ENCODE measurements around the gene TRAF7.
A peak's percentile ranks its signal among the peaks of the same experiment; 100 is the strongest.
"Not testable (repeated sequence)": the region's sequence is repeated elsewhere in the genome, so short reads cannot be mapped to it uniquely, and the experiment has no call there.

Gene TRAF7

DNA sequence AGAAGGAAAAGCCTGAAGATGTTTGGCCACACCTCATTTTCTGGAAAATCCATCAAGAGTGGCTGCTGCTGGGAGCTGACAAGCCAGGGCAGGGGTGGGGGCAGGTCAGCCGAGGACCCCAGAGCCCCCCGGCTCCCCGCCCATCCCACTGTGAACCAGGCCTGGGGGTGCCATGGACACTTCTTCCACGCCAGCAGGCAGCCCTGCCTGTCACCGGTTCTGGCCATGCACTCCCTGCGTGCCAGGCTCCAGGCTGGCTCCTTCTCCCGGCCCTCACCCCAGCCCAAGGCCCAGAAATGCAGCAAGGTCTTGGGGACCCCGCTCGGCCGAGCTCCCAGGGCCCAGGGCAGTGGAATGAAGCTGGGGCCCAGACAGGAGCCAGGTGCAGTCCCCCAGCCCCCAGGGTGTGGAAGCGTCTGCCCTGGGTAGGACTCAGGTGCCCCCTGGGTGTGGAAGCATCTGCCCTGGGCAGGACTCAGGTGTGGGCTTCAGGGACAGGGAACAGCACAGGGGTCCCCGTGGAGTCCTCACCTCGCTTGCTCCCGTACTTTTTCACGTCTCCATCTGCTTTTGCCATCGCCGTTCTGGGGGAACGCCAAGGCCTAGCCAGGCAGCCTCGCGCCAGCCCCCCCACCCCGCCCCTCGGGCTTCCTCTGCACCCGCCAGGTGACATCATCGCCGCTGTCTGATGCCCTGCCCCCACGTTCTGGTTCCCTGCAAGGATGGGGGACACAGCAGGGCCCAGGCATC lies 32.5 kb upstream of the TRAF7 start:
- DNase-seq: not testable (repeated sequence)

DNA sequence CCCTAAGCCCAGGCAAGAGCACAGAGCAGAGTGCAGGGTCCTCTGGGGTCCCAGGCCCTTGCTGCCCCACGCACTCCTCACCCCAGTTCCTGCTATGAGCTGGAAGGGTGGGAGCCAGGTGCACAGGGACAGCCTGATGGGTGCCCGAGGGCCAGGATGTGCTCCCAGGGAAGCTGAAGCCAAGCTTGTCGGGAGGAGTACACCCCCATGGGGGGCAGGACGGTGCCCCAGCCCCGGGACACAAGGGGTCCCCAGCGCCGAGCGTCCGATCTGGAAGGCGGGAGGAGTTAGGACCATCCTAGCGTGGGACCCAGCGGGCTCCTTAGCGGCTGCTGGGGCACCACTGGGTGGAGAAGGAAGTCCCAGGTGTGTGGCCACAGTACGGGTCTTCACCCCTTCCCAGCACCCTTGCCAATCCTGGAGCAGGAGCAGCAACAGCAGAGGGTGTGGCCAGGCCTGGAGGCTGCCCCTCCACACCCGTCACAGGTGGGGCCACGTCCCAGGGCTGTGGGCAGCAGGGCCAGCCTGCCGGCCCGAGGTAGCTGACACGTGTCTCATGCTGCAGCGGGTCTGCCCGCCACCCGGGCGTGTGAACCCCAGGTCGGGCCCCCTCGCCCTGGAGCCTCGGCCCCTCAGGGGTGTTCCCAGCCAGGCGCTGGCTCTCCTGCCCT lies 31.7 kb upstream of the TRAF7 start:
- DNase-seq: not testable (repeated sequence)

DNA sequence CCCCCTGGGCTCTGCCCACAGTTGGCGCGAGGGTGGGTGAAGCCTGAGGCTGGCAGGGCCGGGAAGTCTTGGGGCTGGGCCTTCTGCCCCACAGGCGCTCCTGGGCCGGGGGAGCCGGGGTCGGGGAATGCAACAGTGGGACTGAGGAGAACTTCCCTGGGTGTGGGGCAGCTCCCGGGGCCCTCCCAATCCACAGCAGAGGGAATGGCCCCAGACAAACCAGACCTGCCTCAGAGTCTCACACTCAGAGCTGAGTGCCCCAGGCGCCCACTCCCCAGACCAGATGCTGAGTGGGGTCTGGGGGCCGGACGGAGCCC lies 31.2 kb upstream of the TRAF7 start:
- not testable (repeated sequence) for DNase-seq

DNA sequence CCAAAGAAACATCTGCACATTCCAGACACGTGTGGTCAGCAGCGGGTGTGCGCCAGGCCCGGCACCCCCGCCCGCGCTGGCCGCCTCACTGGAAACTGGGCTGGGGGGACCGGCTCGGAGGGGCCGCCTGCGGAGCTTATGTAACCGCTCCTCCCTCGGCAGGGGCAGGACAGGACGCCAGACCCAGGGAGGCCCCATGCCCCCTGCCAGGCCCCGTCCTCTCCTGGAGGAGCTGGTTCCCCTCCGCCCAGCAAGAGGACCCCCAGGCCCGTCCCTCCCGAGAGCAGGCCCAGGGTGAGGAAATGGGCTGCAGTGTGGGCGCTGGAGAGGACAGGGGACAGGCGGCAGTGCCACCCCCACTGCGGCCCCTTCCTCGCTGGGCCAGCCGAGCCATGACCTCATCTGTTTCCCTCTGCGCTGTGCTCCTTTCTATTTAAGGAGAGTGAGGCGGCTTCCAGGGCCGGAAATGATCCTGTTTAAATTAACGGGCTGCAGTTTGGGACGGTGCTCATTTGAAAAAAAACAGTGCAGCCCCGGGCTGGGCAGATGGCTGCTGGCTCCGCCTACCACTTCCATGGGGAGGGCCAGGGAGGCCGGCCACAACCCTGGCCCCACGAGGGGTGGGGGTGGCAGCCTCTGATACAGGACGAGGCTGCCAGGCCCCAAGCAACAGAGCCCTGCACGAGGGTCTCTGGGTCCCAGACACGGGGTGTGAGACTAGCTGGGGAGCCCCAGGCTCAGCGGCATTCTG lies 30.7 kb upstream of the TRAF7 start:
- peak; percentile 44 for DNase-seq

DNA sequence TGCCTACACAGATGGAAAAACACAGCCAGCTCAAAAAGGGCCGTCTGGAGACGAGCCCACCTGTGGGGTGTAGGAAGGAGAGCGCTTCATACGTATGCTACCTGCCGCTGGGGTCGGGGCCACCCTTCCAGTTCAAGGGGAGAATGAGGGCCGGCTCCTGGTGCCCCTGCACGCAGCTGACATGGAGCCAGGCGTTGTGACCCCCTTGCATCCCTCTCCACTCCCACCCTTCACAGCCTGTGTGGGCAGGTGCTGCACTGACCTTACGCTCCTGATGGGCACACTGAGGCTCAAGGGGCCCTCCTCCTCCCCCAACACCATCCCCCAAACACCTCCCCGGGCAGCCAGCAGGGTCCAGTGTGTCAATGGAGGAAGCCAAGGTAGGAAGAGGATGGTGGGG lies 30.0 kb upstream of the TRAF7 start:
- not testable (repeated sequence) for DNase-seq

DNA sequence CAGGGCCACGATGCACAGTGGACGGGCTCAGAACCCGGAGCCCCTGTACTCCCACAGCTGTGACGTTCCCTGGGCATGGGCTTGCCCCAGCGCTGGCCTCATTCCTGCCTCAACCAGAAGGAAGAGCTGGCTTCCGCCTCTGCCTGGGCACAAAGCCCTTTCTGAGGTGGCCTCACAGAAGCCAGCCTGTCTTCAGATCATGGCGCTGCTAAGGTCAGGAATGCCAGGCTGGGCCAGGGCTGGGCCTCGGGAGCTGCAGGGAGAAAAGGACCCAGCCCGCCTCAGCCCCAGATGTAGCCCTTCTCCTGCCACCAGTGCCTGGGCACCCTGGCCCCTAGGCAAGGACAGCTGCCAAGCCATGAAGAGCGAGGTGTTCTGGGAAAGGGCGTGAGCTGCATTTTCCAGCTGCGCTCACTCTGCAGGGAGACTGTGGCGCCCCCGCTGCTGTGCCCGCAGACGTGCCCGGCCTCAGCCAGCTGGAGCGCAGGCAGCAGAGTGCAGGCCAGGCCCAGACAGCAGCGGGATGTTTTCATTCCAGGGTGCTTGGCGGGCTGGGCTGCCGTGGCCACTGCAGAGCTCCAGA lies 29.3 kb upstream of the TRAF7 start:
- not testable (repeated sequence) for DNase-seq

DNA sequence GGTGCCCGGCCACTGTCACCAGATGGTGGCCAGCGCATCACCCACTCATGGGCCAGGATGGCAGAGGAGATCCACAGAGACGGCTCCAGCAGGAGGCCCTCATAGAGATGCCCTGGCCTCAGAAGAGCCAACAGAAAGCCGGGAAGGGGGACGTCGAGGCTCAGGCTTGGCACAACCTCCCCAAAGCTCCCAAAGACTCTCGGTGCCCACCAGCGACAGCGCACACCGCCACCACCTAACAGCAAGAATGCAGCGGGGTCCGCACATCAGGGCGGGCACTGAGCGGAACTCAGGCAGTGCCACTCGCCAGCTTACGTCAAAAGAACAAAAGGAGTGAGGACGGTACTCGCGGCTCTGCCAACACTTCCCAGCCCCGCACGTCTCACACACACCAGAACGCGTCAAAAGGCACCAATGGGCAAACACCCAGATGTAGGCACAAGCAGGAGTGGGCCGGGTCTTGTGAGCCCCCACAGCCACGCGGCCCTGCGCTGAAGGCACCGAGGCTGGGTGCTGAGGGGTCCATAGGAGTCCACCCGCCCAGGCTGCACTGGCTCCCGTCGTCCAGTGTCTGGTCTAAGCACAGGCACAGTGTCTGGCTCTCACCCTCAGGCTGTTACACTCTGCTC lies 28.5 kb upstream of the TRAF7 start:
- DNase-seq: not testable (repeated sequence)

DNA sequence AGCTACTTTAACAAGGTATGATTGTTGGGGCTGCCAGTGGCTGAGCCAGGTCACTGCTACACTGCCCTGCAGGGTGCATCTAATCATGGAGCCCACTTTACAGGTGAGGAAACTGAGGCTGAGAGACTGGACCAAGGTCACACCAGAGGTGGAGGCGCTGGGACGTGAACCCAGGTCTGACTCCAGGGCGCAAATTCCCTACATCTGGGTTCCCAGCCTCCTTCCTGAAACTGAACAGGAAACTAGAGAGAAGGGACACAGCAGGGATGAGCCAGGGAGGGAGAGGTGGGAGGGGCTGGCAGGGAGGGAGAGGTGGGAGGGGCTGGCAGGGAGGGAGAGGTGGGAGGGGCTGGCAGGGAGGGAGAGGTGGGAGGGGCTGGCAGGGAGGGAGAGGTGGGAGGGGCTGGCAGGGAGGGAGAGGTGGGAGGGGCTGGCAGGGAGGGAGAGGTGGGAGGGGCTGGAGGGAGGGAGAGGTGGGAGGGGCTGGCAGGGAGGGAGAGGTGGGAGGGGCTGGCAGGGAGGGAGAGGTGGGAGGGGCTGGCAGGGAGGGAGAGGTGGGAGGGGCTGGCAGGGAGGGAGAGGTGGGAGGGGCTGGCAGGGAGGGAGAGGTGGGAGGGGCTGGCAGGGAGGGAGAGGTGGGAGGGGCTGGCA lies 27.8 kb upstream of the TRAF7 start:
- not testable (repeated sequence) for DNase-seq

DNA sequence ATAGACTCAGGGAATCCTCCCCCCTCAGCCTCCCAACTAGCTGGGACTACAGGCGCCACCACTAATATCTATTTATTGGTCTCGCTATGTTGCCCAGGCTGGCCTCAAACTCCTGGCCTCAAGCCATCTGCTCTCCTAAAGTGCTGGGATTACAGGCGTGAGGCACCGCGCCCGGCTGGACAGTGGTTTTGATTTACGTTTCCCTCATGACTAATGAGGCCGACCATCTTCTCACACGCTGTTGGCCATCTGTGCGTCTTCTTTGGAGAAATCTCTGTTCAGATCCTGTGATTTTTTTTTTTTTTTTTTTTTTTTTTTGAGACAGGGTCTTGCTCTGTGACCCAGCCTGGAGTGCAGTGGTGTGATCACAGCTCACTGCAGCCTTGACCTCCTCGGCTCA lies 26.3 kb upstream of the TRAF7 start:
- peak; percentile 36 for DNase-seq

DNA sequence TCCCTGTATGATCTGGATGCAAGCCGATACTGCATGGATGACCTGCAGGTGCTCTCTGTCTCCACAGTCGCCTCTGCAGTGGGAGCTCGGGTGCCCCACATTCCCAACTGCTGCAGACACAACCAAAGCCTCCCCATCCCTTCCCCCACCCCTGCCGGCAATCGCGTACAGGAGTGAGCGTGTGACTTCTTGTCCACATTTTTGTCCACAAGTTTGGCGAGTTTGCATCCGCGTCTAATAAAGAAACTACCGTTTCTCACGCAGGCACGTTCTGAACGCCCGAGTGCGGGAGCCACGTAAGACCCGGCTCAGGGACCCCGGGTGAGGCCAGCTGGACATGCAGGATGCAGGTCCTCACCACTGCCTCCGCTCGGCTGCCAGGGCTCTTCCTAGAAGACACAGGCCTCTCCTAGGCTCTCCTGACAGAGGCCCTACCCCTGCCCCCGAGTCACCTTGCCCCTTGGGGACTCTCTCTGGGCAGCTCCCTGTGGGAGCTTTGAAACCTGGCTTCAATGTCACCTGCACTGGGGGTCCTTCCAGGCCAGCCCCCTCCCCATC lies 25.6 kb upstream of the TRAF7 start:
- not testable (repeated sequence) for DNase-seq

DNA sequence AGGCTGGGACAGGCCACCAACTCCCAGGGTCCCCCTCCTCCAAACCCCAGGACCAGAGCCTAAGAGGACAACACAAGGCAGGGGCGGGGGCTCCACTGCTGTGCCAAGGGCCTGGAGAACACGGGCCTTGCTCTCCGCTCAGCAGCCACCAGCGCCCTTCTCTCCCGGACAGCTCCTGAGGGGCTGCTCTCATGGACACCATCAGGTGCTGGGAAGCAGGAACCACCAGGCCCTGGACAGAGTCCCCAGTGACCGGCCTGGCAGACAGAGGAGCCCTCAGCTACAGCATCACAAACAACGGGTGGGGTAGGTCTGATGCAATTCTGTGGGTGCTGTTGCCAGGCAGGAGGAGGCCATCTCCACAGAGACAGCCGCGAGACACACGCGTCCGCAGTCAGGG lies 21.8 kb upstream of the TRAF7 start:
- DNase-seq: not testable (repeated sequence)

DNA sequence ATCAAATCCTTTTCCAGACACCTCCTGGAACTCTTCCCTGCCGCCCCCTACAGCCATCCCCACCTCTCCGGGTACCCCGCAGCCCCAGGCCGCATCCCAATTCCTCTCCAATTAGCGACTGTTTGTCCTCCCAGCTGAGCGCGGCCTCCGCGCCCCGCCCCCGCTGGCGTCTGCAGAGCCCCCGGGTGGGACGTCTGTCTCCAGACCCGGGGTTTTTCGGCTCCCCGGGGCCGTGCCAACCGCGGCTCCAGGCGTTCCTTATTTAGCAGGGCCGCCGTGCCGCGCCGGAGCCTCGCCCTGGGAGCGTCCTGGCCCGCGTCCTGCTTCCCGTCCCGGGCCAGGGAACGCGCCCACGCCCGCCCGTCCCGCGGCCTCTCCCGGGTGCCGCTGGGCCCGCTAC lies 20.5 kb upstream of the TRAF7 start:
- DNase-seq: not testable (repeated sequence)

DNA sequence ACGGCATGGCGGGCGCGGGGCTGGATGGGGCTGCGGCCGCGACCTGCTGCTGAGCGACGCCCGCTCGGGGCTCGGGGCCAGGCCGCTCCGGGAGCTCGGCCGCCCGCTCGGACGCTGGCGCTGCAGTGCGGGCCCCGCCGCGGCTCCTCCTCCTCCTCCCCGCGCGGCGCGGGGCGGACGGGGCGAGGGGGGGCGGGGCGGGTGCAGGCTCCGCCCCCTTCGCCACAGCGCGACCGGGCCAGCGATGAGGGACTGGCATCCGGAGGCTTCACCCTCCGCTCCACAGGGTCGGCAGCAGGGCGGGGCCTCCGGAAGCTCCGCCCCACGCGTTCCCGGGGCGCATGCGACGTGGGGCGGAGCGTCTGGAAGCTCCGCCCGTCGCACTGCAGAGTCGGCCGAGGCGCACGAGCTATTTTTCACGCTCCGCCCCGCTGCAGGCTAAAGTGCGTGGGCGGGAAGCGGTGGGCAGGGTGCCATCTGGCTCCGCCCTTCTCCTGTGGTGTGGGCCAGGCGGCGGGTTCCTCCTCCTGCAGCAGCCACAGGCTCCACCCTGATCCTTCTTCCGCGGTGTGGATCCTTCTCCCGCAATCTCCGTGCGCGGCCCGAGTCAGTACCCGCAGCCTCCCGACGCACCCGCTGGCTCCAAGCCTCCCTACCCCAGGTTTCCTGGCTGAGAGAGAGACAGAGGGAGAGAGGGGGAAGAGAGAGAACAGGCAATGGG lies 19.7 kb upstream of the TRAF7 start, which contains the start of gene PKD1:
PKD1 (minus strand) TSS at position 129 of the 721 bp plus-strand sequence. CDS start 209 bp downstream, outside the sequence.
- peak; percentile 73 for DNase-seq

DNA sequence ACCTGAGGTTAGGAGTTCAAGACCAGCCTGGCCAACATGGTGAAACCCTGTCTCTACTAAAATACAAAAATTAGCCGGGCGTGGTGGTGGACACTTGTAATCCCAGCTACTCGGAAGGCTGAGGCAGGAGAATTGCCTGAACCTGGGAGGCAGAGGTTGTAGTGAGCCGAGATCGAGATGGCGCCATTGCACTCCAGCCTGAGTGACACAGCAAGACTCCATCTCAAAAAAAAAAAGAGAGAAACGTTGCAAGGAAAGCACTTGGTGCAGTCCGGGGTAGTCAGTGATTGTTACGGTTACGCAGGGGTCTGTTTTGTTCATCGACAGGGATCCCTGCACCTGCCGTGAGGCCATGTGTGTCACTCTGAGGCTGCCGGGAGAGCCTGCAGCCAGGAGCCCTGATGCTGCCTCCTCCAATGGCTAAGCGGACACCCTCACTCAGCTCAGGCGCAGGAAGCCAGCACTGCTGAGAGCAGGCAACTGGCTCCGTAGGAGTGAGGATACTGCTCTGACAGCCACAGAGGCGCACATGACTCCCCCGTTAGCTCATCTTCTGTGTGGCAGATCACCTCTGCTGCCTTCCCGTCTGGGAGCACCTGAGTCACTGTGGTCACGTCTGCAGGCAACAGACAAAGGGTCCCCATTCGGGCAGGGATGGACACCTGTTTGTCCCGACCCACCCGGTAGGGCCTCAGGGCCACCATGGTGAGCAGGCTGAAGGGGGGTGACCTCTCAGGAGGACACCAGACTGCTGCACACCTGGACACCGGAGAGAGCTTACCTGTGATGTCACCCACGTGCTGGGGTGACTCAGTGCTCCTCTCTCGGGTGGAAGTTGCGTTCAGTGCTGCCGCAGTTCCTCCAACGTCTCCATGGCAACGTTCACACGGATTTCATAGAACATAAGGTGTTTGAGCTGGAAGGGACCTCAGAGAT lies 12.4 kb upstream of the TRAF7 start:
- DNase-seq: no peak

DNA sequence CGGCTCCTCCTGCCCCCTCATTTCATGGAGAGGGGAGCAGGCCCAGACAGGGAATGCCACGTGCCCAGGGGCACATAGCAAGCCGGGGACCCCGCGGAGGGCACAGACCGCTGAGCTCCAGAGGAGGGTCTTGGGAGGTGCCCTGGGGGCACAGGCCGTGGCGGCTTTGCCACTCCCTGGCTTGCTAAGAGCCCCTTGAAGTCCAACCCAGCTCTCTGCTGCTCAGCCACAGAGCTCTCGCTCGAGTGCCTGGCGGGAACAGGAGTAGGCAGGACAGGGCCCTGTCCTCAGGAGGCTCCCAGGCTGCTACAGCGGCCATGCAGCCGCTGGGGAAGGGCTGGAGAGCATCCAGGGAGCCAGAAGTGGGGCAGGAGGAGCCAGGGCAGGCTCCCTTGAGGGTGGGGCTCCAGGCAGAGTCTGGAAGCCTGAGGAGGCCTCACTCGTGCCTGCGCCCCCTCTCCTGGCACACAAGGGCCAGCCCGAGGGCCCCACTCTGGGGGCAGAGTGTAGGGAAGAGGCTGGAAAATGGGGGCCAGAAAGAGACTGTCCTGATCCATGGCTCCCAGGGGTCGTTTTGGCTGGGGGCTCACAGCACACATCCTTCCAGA lies 11.6 kb upstream of the TRAF7 start:
- DNase-seq: no peak

DNA sequence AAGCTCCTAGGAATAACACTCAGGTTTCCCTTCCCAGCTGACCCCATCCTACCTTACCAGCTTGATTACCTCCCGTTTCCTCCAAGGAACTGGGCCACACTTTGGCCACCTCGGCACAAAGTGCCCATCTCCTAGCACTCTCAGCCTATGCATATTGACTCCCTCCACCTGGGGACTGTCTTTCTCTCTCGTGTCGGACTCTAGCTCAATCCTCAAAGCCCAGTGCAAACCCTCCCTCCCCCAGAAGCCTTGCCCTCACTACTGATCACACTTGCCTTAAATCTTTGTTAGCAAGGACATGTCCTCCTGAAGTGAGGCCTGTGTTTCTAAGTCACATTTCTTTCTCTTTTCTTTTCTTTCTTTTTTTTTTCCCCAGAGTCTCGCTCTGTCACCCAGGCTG lies 9.7 kb upstream of the TRAF7 start:
- DNase-seq: no peak

DNA sequence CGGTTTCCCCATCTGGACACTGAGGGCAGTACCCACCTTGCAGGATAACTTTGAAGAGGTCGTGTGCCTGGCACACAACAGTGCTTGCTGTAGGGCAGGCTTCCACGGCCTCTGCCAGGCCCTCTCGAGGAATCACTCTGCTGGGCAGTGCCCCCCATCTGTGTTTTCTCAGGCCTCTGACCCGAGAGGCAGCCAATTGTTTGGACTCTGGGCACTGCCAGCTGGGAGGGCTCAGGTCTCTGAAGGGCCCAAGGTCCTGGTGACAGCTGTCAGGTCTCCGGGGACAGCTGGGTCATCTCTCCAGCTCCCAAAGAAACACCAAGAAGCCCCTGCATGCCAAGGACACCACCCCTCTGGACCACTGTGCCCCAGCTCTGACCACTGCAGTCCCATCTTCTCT lies 8.2 kb upstream of the TRAF7 start:
- no peak for DNase-seq

DNA sequence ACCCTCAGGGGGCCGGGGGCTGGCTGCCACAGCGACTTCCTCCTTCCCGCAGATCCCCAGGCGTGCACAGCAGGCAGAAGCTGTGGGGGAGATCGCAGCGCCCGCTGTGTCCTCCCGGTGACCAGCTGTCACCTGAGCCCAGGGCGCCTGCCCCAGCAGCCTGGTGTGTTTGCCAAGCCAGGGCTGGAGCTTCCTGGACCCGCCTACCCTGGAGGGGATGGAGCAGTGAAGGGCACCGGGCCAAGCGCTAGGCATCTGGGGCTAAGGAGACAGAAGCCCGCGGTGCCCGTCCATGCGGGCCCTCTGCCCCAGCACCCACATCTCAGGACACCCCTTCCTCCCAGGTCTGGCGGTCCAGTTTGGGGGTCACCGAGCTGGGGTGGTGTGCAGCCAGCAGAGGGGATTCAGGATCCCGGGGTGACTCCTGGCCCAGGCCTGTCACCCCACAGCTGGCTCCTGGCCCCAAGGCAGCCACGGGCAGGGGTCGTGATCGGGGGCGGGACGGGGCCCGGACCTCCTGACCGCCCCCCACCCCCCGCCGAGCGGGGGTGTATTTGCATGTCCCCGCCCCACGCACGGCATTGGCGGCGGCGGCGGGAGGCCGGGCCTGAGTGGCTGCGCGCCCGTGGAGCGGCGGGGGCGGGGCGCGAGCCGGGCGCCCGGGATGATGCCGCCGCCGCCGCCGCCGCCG lies 7.5 kb upstream of the TRAF7 start, which contains the start of gene RAB26:
RAB26 (plus strand) TSS at position 645 of the 691 bp plus-strand sequence. CDS start 159 bp downstream, outside the sequence.
- DNase-seq: peak; percentile 79

Measured in NCI-H446 treated with DMSO at 0.1 percent for 48 hours (cell line).